OCI-LY1 (cell line): ENCODE measurements around the gene EXOC5.

Source experiments
- EZH2 ChIP-seq: fragments of 200-600 bp; sonication (generic), shearing (Covaris generic); IDR thresholded peaks from 2 replicates; pipeline ENCODE4 v1.8.0; 2017; ENCODE audit warnings: borderline replicate concordance, mixed run types, mild to moderate bottlenecking, antibody characterized with exemption, low read length, moderate library complexity, mixed read lengths
- TF ChIP-seq, protein P1 (sequence below): fragments of 200-600 bp; sonication (generic), shearing (Covaris generic); IDR thresholded peaks from 2 replicates; pipeline ENCODE4 v1.5.1; 2017; ENCODE audit warnings: mild to moderate bottlenecking, antibody characterized with exemption, low read length, moderate library complexity, mixed read lengths

DNA sequence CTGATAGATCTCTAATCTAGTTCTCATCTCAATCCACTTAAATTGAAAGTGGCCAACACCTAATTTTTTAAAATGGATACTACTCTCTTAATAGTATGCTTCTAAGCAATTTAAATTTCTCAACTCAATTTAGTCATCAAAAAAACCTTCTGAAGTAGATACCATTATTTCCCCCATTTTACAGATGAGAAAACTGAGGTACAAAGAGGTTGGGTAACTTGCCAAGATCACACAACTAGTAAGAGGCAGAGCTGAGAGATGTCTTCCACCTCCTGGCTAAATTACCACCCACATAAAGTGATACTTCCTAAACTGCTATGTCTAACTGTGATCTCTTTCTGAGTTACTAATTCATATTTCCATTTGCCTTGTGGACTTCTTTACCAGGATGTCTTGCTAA, 6.6 kb downstream of the EXOC5 start:
- TF ChIP-seq, protein P1, sequence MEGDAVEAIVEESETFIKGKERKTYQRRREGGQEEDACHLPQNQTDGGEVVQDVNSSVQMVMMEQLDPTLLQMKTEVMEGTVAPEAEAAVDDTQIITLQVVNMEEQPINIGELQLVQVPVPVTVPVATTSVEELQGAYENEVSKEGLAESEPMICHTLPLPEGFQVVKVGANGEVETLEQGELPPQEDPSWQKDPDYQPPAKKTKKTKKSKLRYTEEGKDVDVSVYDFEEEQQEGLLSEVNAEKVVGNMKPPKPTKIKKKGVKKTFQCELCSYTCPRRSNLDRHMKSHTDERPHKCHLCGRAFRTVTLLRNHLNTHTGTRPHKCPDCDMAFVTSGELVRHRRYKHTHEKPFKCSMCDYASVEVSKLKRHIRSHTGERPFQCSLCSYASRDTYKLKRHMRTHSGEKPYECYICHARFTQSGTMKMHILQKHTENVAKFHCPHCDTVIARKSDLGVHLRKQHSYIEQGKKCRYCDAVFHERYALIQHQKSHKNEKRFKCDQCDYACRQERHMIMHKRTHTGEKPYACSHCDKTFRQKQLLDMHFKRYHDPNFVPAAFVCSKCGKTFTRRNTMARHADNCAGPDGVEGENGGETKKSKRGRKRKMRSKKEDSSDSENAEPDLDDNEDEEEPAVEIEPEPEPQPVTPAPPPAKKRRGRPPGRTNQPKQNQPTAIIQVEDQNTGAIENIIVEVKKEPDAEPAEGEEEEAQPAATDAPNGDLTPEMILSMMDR: no peak
- no peak for TF ChIP-seq EZH2
